Dermis blood vessel endothelial cell (primary cell): ENCODE measurements around the gene NUCB2. TPM values are rescaled to one million over a fixed set of nuclear protein-coding genes. Genes with fewer than 3 reads are reported as not detected.
"Not testable (repeated sequence)": the region's sequence is repeated elsewhere in the genome, so short reads cannot be mapped to it uniquely, and the experiment has no call there.

Experiments
- DNase-seq: peaks from one replicate; pipeline ENCODE4 v3.0.0; 2010
- total RNA-seq: library from RNA; depleted of rRNA; stranded (reverse); fragments of >200 nt; gene quantifications from 2 replicates; pipeline ENCODE4 v1.2.3, GENCODE V29; 2014

The NUCB2 gene
- 57.2 and 77.1 TPM in 2 replicates for total RNA-seq

GRCh38 chr11:17276236-17277023, at the start of gene NUCB2:
NUCB2 (plus strand) TSS chr11:17276739; CDS start chr11:17295324, 18,585 bp downstream.
- DNase-seq, result peak; percentile 98

- DNase-seq, result not testable (repeated sequence)
These were observed 48.2 kb upstream of the NUCB2 start for GRCh38 chr11:17228186-17228925.

DNA sequence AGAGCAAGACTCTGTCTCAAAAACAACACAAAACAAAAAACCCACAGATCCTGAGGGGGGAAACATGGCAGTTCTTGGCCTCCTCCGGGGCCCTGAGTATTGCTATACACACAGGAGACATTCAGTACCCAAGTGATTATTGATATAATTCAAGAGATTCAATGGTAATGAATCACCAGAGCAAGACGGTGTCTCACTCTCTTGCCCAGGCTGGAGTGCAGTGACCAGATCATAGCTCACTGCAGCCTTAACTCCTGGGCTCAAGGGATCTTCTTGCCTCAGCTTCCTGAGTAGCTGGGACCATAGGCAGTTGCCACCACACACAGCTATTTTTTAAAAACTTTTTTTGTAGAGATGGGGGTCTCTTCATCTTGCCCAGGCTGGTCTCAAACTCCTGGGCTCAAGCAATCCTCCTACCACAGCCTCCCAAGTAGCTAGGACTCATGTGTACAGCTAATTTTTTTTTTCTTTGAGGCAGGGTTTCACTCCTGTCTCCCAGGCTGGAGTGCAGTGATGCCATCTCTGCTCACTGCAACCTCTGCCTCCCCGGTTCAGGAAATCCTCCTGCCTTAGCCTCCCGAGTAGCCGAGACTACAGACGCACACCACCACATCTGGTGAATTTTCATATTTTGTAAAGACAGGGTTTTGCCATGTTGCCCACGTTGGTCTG, 46.9 kb upstream of the NUCB2 start:
- no peak for DNase-seq

GRCh38 chr11:17230867-17231851, 45.4 kb upstream of the NUCB2 start:
- DNase-seq, result no peak

- DNase-seq, result no peak
These were observed 43.4 kb upstream of the NUCB2 start for GRCh38 chr11:17233101-17233500.

DNA sequence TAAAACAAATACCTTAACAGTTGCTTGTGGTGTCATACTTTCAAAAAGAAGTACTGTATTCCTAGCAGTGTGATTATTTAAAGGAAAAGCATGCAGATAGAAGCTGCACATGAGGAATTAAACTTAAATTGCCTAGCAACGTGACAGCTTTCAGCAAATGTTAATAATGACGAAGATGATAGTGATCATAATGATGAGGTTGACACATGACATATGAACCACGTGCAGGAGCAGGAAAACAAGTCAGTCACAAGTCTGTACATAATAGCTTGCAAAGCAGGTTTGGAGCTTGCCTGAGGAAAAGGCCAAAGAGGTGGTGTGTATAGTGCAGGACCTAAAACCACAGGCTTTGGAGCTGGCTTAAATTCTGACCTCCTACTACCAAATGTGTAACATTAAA, 38.2 kb upstream of the NUCB2 start:
- no peak for DNase-seq

DNA sequence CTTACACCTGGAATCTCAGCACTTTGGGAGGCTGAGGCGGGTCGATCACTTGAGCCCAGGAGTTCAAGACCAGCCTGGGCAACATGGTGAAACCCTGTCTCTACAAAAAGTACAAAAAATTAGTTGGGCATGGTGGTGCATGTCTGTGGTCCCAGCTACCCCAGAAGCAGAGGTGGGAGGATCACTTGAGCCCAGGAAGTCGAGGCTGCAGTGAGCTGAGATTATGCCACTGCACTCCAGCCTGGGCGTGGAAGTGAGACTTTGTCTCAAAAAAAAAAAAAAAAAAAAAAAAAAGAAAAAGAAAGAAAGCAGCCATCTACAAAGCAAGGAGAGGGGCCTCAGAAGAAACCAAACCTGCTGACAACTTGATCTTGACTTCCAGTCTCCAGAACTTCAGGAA, 36.6 kb upstream of the NUCB2 start:
- not testable (repeated sequence) for DNase-seq

DNA sequence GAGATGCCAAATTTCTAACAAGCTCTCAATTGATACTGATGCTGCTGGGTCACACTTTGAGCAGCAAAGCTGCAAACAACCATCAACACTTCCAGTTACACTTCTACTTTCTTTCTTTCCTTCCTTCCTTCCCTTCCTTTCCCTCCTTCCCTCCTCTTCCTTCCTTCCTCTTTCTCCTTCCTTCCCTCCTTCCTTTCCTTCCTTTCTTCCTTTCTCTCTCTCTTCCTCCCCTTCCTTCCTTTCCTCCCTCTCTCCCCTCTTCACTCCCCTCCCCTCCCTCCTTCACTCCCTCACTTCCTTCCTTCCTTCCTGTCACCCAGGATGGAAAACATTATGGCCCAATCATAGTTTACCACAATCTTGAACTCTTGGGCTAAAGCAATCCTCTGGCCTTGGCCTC, 35.8 kb upstream of the NUCB2 start:
- no peak for DNase-seq

GRCh38 chr11:17242954-17243353, 33.6 kb upstream of the NUCB2 start:
- not testable (repeated sequence) for DNase-seq

GRCh38 chr11:17244046-17244445, 32.5 kb upstream of the NUCB2 start:
- DNase-seq, result no peak

DNA sequence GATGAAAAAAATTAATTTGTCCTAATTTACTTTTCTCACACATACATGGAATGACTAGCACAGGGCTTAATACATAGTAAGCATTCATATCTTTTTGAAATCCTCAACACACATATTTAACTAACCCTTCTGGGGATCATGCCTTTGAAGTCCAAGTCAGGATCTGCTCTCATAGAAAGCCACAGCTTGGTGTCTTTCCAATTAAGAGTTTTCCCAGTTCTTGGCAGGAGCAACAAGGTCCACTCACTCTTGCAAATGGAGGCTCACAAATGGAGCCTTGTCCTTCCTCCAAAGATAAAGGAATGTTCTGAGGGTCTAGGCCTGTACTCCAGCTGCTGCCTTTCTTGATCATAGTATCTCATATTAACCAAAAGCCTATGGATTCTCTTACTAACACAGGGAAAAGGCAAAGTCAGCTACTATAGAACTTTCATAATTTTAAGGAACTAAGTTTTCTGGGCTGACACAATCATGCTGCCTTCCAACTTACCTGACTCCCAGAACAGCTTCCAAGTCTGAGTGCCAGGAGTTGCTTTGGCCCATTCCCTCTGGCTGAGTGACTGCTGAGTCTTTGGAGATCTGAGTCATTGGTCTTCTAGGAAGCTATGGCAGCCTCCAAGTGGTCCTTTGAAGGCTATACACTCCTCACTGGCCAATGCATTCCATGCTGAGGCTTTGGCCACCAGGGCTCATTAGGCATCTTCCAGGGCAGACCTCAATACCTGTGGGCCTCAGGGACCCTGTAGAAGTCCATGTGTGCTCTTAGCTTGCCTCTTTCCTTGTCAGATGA, 25.8 kb upstream of the NUCB2 start:
- no peak for DNase-seq

GRCh38 chr11:17252704-17253103, 23.8 kb upstream of the NUCB2 start:
- no peak for DNase-seq

DNA sequence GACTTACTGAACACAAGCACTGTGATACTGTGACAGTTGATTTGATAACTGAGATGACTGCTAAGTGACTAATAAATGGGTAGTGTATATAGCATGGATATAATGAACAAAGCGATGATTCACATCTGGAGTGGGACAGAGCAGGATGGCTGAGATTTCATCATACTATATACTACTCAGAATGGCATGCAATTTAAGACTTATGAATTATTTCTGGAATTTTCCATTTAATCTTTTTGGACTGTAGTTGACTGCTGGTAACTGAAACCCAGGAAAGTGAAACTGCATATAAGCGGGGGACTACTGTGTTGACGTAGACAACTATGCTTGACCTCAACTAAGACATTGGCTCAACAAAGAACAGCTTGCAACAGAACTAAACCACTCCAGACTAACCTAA, 20.0 kb upstream of the NUCB2 start:
- peak; percentile 14 for DNase-seq

- no peak for DNase-seq
These were observed 19.3 kb upstream of the NUCB2 start for GRCh38 chr11:17257196-17257595.

DNA sequence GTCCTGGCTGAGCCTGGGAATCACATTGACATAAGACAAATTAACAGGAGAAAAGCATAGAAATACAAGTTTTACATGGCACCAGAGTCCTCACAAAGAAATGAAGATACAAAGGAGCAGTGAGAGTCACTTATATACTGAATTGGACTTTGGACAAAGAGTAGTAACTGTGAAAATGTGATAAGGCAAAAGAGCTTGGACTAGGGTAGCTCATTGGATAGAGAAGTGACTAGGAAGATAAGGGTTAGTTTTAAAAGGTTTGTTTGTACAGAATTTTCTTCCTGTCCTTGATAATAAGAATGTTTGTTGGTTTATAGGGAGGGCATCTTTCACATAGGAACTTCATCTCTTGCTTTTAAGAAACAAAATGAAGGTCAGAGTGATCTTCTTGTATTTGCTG, 17.9 kb upstream of the NUCB2 start:
- no peak for DNase-seq

DNA sequence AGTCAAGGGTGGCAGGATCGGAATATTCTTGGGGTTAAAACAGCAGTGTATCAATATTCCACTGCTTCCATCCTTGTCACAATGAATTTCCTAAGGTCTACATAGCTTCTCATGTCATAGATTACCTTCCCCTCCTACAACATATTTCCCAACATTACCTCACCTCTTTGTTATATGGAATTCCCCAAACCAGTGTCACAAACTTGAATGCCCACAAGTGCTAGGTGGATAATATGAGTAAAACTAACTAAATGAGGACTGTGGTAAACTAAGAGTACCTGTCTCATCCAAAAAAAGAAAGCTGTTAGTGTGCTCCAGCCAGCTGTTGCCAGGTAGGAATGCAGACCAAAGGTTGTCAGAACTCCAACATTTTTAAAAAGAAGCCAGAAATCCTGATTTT, 17.0 kb upstream of the NUCB2 start:
- DNase-seq, result no peak

DNA sequence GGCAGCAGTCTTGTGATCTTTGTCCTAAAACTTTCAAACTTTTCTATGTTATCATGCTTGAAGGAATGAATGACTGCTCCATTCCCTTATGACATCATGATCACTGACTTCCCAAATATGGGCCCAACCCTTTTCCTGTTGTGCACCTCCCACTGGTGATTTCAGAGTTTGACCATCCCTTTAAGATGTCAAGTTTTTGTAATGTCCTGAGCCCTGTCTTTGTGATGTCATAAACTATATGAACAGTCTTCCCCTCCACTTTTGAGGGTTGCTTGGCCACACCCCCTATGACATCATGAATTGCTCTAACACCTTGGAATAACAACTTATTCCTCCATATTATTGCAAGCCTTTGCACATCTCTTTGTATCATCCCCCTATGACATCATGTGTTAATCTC, 16.5 kb upstream of the NUCB2 start:
- DNase-seq, result no peak

DNA sequence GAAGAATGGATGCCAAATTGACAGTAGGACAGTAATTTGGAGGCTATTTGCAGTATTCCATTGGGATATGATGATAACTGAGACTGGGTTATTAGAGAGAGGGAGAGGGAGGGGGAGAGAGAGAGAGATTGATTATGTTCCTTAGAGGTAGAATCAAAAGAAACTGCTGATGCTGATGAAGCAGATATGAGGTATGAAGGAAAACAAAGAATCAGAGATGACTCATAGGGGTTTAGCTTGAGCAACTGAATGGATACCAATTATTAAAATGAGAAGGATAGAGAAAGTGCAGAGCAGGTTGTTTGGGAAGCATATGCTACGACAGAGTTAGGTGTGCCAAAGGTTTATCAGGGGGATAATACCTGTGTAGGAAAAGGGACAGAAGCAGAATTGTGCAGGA, 12.8 kb upstream of the NUCB2 start:
- peak; percentile 34 for DNase-seq

- DNase-seq, result no peak
These were observed 9.8 kb upstream of the NUCB2 start for GRCh38 chr11:17266781-17267180.

GRCh38 chr11:17267576-17267975, 9.0 kb upstream of the NUCB2 start:
- DNase-seq, result peak; percentile 81

DNA sequence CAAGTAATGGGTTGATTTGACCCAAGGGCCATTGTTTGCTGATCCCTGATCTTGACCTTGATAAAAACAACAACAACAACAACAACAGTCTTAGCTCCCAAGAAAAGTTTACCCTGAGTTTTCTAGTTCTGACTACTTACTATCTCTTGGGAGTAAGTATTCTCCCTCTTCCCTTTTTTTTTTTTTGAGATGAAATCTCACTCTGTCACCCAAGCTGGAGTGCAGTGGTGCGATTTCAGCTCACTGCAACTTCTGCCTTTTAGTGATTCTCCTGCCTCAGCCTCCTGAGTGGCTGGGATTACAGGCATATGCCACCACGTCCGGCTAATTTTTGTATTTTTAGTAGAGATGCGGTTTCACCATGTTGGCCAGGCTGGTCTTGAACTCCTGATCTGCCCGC, 8.0 kb upstream of the NUCB2 start:
- not testable (repeated sequence) for DNase-seq
